Stimulated activated CD4-positive, alpha-beta T cell treated with anti-CD3 and anti-CD28 coated beads, Interleukin-4, amount 100 ng/mL, for 24 hours (primary cell): ENCODE data around the gene CNIH2.
"Not testable (repeated sequence)": the region's sequence is repeated elsewhere in the genome, so short reads cannot be mapped to it uniquely, and the experiment has no call there.

Source experiments
- DNase-seq: peaks from one replicate; pipeline ENCODE4 v3.0.0-alpha.2; 2020

CNIH2 gene

DNA sequence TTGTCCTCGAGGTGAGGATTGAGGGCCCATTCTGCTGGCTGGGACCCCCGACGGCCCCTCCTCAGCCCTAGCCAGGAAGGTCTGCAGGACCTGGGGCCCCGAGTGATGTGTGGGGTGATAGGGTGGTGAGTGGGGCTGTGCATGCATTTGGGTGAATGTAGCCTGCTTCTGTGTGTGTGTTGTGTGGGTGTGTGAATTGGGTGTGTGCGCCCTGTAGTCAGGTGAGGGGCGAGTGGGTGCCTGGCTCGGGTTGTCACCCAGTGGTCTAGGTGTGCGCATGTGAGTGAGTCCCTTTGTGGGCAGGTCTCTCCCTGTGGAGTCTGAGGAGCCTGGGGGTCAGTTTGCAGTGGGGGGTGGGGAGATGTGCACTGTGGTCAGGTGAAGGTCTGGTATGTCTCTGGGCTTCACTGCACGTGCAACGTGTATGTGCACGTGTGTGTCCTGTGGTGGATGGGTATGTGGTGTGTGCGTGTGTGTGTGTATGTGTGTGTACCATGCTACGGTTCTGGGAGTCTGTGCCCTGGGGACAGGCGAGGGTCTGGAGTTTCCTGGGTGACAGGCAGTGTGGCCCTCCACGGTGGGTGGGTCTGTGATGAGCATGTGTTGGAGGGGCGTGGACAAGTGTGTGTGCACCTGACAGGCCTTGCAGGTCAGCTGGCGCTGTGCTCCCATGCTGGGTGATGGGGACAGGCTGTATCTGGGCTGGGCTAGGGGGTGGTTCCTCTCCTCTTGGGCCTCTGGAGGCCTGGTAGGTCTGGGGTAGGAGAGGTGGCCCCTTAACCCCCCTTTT is 14.8 kb downstream of the CNIH2 start:
- DNase-seq = no peak

GRCh38 chr11:66293352-66293751 is 15.4 kb downstream of the CNIH2 start:
- DNase-seq = no peak

- DNase-seq = no peak
These were observed 16.0 kb downstream of the CNIH2 start for GRCh38 chr11:66293777-66294625.

DNA sequence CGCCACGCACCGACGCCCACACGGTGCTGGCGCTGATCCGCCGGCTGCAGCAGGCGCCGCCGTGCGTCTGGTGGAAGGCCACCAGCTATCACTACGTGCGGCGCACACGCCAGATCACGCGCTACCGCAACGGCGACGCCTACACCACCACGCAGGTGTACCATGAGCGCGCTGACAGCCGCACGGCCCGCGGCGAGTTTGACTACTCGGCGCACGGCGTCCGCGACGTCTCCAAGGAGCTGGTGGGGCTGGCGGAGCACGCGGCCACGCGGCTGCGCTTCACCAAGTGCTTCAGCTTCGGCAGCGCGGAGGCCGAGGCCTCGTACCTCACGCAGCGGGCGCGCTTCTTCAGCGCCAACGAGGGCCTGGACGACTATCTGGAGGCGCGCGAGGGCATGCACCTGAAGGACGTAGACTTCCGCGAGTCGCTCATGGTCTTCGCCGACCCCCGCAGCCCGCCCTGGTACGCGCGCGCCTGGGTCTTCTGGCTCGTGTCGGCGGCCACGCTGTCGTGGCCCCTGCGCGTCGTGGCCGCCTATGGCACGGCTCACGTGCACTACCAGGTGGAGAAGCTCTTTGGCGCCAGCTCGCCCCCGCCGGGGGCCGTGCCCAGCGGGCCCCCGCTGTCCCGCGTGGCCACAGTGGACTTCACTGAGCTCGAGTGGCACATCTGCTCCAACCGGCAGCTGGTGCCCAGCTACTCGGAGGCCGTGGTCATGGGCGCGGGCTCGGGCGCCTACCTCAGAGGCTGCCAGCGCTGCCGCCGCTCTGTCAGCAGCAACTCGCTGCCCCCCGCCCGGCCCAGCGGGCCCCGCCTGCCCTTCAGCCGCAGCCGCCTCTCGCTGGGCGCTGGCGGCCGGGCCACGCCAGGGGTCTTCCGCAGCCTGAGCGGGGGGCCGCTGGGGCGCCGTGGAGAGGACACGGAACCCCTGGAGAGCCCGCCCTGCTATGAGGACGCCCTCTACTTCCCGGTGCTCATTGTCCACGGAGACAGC is 16.9 kb downstream of the CNIH2 start:
- DNase-seq = no peak

DNA sequence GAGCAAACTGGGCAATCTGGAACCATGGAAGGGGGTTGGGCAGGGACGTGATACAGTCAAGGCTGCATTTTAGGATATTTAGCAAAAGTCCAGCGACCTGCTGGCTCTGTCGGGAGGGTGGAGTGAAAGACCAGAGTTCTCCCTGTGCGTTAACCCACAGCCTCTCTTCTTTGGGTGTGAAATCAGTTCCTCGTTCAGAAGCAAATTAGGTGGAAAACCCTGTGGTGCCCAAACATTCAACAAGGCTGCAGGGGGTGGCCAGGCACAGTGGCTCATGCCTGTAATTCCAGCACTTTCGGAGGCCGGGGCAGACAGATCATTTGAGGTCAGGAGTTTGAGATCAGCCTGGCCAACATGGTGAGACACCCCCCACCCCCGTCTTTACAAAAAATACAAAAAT is 19.6 kb downstream of the CNIH2 start:
- DNase-seq = no peak

DNA sequence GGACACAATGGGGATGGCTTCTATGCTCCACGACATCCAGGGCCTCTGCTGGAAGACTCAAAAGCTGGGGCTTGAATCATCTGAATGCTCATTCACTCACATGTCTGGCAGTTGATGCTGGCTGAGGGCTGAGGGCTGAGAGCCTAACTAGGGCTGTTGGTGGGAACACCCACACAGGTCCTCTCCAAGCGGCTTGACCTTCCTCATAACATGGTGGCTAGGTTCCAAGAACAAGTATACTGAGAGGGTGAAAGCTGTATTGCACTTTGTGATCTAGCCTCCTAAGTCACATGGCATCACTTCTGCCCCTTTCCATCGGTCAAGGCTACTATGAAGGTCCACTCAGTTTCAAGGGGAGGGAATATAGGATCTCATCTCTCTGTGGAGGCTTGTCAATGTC is 21.2 kb downstream of the CNIH2 start:
- DNase-seq = no peak

DNA sequence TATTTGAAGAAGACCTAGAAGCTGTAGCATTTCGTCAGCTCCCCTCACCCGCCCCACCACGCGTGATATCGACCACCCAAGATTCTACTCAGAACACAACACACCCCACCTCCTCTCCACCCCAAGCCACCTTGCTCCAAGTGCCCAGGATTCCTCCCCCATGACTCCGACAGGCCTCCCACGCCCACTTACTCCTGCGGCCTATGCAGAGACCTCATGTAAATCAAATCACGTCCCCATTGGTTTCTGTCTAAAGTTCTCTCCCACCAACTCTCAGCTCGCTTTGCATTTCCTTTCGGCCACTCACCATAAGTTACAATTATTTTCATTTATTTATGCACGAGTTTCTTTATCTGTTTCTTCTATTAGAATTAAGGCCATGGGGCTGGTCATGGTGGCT is 24.7 kb downstream of the CNIH2 start:
- no peak for DNase-seq

- DNase-seq = no peak
These were observed 31.5 kb downstream of the CNIH2 start for GRCh38 chr11:66309475-66309874.

DNA sequence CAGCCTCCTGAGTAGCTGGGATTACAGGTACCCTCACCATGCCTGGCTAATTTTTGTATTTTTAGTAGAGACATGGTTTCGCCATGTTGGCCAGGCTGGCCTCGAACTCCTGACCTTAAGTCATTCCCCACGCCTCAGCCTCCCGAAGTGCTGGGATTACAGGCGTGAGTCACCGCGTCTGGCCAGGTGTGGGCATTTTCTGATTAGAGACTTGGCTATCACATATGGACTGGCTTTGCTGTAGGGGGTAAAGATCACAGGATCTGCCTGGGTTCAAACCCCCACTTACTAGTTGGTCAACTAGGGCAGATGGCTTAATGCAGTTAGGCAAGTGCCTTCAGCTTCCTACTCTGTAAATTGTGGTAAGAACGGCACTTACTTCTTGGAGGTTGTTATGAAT is 32.3 kb downstream of the CNIH2 start:
- DNase-seq = no peak

- DNase-seq = not testable (repeated sequence)
These were observed 32.9 kb downstream of the CNIH2 start for GRCh38 chr11:66310803-66311440.

- DNase-seq = no peak
These were observed 33.5 kb downstream of the CNIH2 start for GRCh38 chr11:66311470-66311964.

- peak; percentile 87 for DNase-seq
These were observed 34.1 kb downstream of the CNIH2 start for GRCh38 chr11:66311965-66312548.

- peak; percentile 96 for DNase-seq
These were observed 34.8 kb downstream of the CNIH2 start for GRCh38 chr11:66312549-66313320.

GRCh38 chr11:66313321-66314185 is 35.6 kb downstream of the CNIH2 start:
- DNase-seq = no peak

- DNase-seq = no peak
These were observed 36.2 kb downstream of the CNIH2 start for GRCh38 chr11:66314186-66314501.

- no peak for DNase-seq
These were observed 36.9 kb downstream of the CNIH2 start for GRCh38 chr11:66314561-66315497.

DNA sequence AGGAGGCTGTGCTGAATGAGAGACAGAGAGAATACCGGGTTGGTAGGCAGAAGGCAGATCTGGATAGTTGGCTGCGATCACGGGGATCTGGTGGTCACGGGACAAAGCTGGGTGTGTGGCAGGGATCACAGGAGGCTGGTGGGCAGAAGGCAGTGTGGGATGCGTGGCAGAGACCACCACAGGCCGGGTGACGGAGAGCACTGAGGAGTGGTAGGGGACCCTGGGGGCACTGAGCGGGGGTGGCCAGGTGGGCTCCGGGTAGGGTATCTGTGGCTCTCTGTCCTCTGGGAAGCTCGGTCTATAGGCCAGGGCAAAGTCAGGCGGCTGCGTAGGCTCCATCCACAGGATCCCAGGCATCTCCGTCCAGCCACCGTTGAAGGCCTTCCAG is 37.5 kb downstream of the CNIH2 start:
- no peak for DNase-seq

GRCh38 chr11:66315921-66316811 is 38.2 kb downstream of the CNIH2 start:
- DNase-seq = no peak
